ENCODE results near the gene MINDY2. TPM values are rescaled to one million over a fixed set of nuclear protein-coding genes. Genes with fewer than 3 reads are reported as not detected.
"Not testable (repeated sequence)": the region's sequence is repeated elsewhere in the genome, so short reads cannot be mapped to it uniquely, and the experiment has no call there.

The MINDY2 gene
- total RNA-seq, 2 experiments from 2014 or later = 17.3 to 18.0 TPM

DNA sequence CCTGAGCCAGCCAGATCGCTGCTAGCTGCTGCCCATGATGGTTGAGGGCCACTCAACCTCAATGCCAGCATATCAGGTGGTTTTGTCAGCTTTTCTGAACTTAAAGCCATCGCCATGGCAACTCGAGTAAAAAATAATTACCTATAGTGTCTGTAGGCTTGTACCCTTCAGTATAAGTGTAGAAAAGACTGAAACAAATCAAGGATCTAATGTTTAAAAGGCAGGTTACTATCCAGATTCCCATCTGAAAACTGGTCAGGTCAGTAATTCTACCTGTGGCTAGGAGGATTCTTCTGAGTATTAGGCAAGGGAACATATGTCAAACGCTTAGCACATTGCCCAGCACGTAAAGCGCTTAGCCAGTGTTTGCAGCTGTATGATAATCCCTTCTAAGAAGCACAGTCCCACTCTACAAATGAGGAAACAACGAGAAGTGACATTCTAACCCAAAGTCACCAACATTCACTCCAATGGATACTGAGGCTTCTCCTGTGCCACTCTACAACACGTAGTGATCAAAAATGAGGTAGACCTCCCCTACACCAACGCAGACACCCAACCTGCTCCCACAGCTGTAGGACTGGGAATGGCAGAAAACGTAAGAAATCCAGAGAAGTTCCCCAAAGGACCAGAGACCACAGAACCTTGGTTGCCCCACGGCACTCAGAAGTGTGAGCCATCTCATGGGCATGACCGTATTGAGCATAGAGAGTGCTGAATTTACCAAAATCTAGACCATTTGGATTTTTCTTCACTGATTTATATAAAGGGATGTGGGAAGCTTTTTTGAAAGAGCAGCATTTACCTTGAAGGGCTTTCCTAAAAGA lies 107.1 kb downstream of the MINDY2 start:
- DNase-seq = no peak
- Mint-ChIP-seq H3K27me3 (no peaks in the 10 kb centered on the region), H3K36me3 (ENCODE audit: low read depth) (peaks cover 63% of the 10 kb centered on the region), H3K9me3 (no peaks in the 10 kb centered on the region), H3K4me3 (no peak overlapping the region), H3K4me1 (peaks cover 6% of the 10 kb centered on the region), H3K27ac (no peak overlapping the region)
- CTCF ChIA-PET = no interaction called here
- POLR2A ChIA-PET = interaction anchor here (1.0 kb wide), 1 partner anchor 107 kb away, joined by 3 read pairs; the partner anchor contains the start of gene MINDY2

DNA sequence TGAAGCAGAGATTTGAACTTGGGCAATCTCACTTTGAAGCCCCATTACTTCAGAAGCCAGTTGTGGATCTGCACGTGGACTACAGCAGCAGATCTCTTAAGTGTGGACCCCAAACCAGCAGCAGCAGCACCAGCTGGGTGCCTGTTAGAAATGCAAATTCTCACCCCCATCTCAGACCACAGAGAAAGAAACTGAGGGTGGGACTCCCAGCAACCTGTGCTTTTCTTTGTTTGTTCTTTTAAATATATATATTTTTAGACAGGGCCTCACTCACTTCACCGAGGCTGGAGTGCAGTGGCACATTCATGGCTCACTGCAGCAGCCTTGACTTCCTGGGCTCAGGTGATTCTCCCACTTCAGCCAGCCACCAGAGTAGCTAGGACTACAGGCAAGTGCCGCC lies 109.2 kb downstream of the MINDY2 start:
- Mint-ChIP-seq H3K9me3 (no peaks in the 10 kb centered on the region), H3K4me1 (peaks cover 6% of the 10 kb centered on the region), H3K27ac (no peak overlapping the region), H3K27me3 (no peaks in the 10 kb centered on the region), H3K4me3 (no peak overlapping the region), H3K36me3 (ENCODE audit: low read depth) (peaks cover 81% of the 10 kb centered on the region)
- DNase-seq = no peak
- POLR2A ChIA-PET = no interaction called here
- CTCF ChIA-PET = interaction anchor here (0.6 to 1.2 kb wide), 2 partner anchors 423 to 652 kb away, joined by 3 to 4 read pairs; no protein-coding TSS in a partner anchor

DNA sequence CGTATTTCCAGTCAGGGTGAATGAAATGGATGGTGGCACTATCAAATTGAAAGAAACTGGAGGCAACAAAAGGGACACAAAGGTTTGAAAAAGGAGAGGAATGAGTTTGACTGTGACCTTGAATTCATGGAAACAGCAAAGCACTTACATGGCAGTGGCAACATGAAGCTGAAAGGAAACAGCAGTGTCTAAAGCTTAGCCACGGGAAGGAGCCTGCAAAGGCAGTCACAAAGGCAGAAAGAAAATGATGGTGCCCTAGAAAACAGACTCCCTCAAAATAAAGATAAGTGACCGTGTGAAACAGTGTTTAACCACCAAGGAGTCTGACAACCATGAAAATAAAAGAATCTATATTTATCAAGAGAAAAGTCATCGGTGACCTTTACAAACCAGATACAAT lies 111.1 kb downstream of the MINDY2 start:
- Mint-ChIP-seq H3K4me3 (no peak overlapping the region), H3K9me3 (no peaks in the 10 kb centered on the region), H3K27me3 (no peaks in the 10 kb centered on the region), H3K27ac (no peak overlapping the region), H3K4me1 (peaks cover 6% of the 10 kb centered on the region), H3K36me3 (ENCODE audit: low read depth) (peaks cover 84% of the 10 kb centered on the region)
- ChIA-PET CTCF (interaction anchor here (0.5 to 1.1 kb wide), 2 partner anchors 10 to 108 kb away, joined by 3 read pairs; no protein-coding TSS in a partner anchor), POLR2A (no interaction called here)
- no peak for DNase-seq

DNA sequence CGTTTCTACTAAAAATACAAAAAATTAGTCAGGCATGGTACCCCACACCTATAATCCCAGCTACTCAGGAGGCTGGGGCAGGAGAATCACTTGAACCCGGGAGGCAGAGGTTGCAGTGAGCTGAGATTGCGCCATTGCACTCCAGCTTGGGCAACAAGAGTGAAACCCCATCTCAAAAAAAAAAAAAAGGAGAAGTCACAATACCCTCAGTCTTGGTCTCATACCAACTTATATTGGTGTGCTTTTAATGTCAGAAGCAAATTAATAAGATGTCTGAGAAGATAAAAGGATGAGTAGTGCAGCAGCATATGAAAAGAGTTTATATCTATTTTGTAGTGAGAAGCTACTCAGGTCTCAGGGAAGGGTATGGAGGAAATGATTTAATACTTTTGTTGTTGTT lies 112.8 kb downstream of the MINDY2 start:
- H3K27me3 Mint-ChIP-seq, H3K4me1 Mint-ChIP-seq, DNase-seq, H3K4me3 Mint-ChIP-seq, POLR2A ChIA-PET, H3K9me3 Mint-ChIP-seq, H3K27ac Mint-ChIP-seq: not testable (repeated sequence)
- CTCF ChIA-PET = interaction anchor here (0.8 kb wide), 1 partner anchor 113 kb away, joined by 3 read pairs; the partner anchor contains the start of gene MINDY2
- peaks cover 86% of the 10 kb centered on the region for H3K36me3 Mint-ChIP-seq (ENCODE audit: low read depth)

DNA sequence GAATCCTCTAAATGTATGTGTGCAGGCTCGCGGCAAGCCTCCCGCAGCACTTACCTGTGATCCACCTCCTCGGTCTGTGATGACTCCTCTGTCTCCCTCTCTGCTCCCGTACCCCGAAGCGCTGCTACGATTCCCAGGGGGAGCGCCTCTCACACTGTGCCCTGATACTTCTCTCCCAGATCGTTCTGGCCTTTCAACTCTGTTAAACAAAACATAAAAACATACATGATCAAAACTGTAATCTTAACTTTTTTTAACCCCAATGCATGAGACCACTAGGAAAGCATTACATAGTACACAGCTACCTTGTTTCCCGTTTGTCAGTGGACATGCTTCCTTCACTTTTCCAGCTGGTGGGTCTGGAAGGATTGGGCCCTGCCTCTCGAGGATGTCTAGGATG lies 115.8 kb downstream of the MINDY2 start:
- CTCF ChIA-PET = no interaction called here
- Mint-ChIP-seq H3K27ac (no peak overlapping the region), H3K9me3 (no peaks in the 10 kb centered on the region), H3K4me1 (peaks cover 2% of the 10 kb centered on the region), H3K36me3 (ENCODE audit: low read depth) (peaks cover 78% of the 10 kb centered on the region), H3K27me3 (no peaks in the 10 kb centered on the region), H3K4me3 (no peak overlapping the region)
- DNase-seq = no peak
- POLR2A ChIA-PET = no interaction called here

DNA sequence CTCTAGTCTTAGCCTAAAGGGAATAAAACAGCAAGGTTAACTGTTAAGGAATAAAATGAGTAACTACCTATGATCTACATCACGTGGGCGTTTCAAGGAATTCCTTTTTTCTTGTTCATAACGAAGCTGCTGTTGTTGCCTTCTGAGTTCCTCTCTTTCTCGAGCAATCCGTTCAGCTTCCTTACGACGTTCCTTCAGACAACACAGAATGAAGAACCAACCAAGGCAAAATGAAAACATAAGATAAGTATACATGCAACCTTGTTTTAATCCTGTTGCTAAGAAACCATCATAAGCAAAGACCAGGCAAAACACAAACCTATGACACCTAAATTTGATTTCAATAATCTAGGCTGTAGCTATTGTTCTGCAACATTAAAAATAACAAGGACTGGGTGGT lies 118.3 kb downstream of the MINDY2 start:
- Mint-ChIP-seq H3K4me3 (no peak overlapping the region), H3K27ac (no peak overlapping the region), H3K4me1 (no peaks in the 10 kb centered on the region), H3K36me3 (ENCODE audit: low read depth) (peaks cover 81% of the 10 kb centered on the region), H3K27me3 (no peaks in the 10 kb centered on the region), H3K9me3 (no peaks in the 10 kb centered on the region)
- CTCF ChIA-PET = no interaction called here
- DNase-seq = no peak
- POLR2A ChIA-PET = no interaction called here

DNA sequence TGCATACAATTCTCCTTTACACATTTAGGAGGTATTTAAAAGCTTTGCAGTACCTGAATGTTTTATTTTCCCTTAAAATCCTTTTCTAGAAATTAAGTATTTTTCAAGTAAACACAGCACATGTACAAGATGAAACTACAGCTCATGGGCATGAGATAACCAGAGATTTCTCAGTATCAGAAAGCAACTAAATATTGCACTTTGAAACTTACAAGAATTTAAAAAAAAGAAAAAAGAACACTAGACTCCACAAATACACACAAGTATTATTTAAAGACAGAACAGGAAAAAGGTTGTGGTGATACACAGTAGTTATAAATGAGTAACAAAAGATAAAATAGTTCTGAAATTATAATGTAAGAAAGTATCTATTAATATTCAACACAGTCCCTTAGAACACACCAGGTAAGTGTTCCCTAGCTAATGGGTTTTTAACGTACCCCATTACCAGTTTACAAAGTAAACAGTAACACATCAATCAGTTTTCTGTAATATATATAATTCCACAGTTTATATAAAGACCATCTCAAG lies 127.1 kb downstream of the MINDY2 start:
- CTCF ChIA-PET = interaction anchor here (0.9 kb wide), 1 partner anchor 127 kb away, joined by 5 read pairs; the partner anchor contains the start of gene MINDY2
- H3K9me3 Mint-ChIP-seq = no peaks in the 10 kb centered on the region
- H3K4me1 Mint-ChIP-seq = peaks cover 12% of the 10 kb centered on the region
- no peaks in the 10 kb centered on the region for H3K27me3 Mint-ChIP-seq
- DNase-seq = no peak
- POLR2A ChIA-PET = no interaction called here
- H3K27ac Mint-ChIP-seq = no peak overlapping the region
- H3K36me3 Mint-ChIP-seq (ENCODE audit: low read depth) = peaks cover 75% of the 10 kb centered on the region
- no peak overlapping the region for H3K4me3 Mint-ChIP-seq

DNA sequence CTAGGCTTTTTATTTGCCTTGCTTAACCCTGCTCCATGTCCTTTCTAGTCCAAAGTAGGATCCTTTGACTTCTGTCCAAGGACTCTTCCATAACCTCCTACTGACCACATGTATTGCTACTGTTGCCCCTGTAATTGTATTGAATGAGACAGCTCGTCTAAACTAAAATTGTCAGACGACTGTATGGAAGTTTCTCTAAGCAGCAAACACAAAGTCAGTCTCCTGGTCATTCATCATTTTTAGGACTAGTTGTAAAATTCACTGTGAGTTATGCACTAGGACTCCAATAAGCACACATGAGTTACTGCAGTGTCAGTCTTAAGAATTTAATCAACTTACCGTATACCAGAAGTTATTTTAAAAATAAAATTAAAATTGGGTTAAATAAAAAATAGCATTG lies 129.5 kb downstream of the MINDY2 start:
- Mint-ChIP-seq H3K4me3 (no peak overlapping the region), H3K27me3 (no peaks in the 10 kb centered on the region), H3K27ac (no peak overlapping the region), H3K9me3 (no peaks in the 10 kb centered on the region), H3K4me1 (peaks cover 12% of the 10 kb centered on the region), H3K36me3 (ENCODE audit: low read depth) (peaks cover 56% of the 10 kb centered on the region)
- no peak for DNase-seq
- ChIA-PET POLR2A (interaction anchor here (1.6 kb wide), 1 partner anchor 87 kb away, joined by 3 read pairs; the partner anchor contains the start of gene RNF111), CTCF (no interaction called here)

DNA sequence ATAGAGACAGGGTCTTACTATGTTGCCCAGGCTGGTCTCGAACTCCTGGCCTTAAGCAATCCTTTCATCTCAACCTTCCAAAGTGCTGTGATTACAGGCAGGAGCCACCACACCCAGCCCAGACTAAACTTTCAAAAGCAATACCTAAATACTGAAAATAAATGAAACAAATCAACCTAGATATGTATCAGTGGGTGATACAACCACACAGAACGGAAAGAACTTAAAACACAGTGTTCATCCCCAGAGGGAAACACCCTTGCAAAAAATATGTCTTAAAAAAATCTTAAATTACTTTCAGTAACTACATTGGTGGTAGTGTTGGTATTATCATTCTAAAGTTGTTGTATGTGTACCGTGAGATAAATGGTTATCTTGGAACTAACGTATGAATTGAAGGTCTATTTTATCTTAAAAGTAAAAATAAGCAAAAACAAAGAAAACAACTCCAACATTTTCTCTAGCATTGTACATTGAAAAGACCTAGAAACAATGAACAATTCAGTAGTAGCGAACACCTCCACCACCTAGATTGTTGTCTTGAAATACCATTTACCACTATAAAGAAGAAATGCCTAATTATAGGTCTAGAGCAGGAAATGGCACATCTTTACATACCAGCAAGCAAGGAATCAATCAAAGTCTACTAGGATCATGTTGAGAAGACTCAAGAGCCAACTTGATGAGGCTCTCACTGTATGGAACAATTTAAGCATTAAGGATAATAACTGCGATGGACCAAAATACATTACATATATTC lies 137.6 kb downstream of the MINDY2 start:
- POLR2A ChIA-PET = no interaction called here
- H3K27me3 Mint-ChIP-seq = no peaks in the 10 kb centered on the region
- DNase-seq = no peak
- H3K9me3 Mint-ChIP-seq = no peaks in the 10 kb centered on the region
- H3K4me3 Mint-ChIP-seq = no peak overlapping the region
- H3K36me3 Mint-ChIP-seq (ENCODE audit: low read depth) = peaks cover 56% of the 10 kb centered on the region
- CTCF ChIA-PET = no interaction called here
- H3K27ac Mint-ChIP-seq = peak overlapping the region; percentile 67
- H3K4me1 Mint-ChIP-seq = peaks cover 42% of the 10 kb centered on the region

DNA sequence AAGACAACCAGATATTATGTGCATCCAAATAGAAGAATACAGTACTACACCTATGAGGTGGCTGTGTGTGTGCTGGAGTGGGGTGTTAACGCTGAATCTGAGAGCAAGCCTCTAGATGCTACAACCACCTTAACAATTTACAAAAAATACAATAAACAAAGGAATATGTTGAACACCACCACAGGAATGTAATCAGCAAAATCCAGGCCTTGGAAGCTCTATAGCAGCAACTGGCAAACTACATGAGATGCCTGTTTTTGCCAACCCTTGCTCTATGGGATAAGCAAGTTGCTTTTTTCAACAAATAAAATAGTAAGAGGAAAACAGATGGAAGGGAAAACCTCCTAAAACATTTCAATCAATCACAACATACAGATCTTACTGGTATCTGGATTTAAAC lies 138.5 kb downstream of the MINDY2 start:
- DNase-seq = no peak
- H3K27me3 Mint-ChIP-seq = no peaks in the 10 kb centered on the region
- CTCF ChIA-PET = no interaction called here
- no peaks in the 10 kb centered on the region for H3K9me3 Mint-ChIP-seq
- POLR2A ChIA-PET = no interaction called here
- peaks cover 45% of the 10 kb centered on the region for H3K4me1 Mint-ChIP-seq
- H3K4me3 Mint-ChIP-seq = no peak overlapping the region
- peaks cover 61% of the 10 kb centered on the region for H3K36me3 Mint-ChIP-seq (ENCODE audit: low read depth)
- peak overlapping the region; percentile 23 for H3K27ac Mint-ChIP-seq

DNA sequence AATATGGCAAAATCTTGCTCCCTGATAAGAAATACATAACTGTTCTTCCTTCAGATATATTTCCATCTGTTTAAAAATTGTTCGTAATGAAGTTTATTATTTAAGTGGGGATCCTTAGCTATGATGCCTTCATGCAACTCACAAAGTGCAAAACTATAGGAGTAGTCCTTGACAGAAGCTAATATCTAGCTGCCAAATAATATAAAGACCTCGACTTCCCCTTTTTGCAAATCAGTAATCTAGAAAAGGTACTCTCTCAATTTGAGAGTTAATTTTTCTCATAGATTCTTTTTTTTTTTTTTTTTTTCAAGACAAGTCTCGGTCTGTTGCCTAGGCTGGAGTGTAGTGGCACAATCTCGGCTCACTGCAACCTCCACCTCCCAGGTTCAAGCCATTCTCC lies 139.4 kb downstream of the MINDY2 start:
- no peaks in the 10 kb centered on the region for H3K27me3 Mint-ChIP-seq
- no peaks in the 10 kb centered on the region for H3K9me3 Mint-ChIP-seq
- H3K36me3 Mint-ChIP-seq (ENCODE audit: low read depth) = peaks cover 64% of the 10 kb centered on the region
- peaks cover 45% of the 10 kb centered on the region for H3K4me1 Mint-ChIP-seq
- CTCF ChIA-PET = interaction anchor here (0.7 kb wide), 3 partner anchors 184 to 325 kb away, joined by 3 to 4 read pairs (median 3); no protein-coding TSS in a partner anchor
- POLR2A ChIA-PET = no interaction called here
- no peak overlapping the region for H3K4me3 Mint-ChIP-seq
- H3K27ac Mint-ChIP-seq = peak overlapping the region; percentile 23
- DNase-seq = no peak
